Activated CD4-positive, alpha-beta T cell treated with anti-CD3 and anti-CD28 coated beads for 24 hours (primary cell): ENCODE data around the gene SRD5A3.

Experiments
- DNase-seq, 2 donors: peaks; one replicate each; pipeline ENCODE4 v3.0.0-alpha.2; 2020; ENCODE audit warnings: low read depth in 2 of 2

The SRD5A3 gene

DNA sequence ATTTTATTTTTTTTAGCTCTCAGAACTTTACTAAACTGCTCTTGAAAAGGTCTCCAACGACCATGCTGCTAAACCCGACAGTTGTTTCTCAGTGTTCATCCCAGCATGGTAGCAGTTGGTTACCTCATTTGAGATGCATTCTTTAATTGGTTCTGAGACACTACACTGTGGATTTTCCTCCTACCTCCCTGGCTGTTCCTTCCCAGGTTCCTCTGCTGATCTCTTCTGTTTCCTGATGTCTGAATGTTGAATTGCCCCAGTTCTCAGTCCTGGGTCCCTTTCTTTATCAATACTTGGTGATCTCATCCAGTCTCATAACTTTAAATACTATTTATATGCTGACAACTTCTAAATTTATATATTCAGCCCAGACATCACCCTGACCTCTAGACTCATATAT lies 30.7 kb downstream of the SRD5A3 start:
- DNase-seq = no peak

DNA sequence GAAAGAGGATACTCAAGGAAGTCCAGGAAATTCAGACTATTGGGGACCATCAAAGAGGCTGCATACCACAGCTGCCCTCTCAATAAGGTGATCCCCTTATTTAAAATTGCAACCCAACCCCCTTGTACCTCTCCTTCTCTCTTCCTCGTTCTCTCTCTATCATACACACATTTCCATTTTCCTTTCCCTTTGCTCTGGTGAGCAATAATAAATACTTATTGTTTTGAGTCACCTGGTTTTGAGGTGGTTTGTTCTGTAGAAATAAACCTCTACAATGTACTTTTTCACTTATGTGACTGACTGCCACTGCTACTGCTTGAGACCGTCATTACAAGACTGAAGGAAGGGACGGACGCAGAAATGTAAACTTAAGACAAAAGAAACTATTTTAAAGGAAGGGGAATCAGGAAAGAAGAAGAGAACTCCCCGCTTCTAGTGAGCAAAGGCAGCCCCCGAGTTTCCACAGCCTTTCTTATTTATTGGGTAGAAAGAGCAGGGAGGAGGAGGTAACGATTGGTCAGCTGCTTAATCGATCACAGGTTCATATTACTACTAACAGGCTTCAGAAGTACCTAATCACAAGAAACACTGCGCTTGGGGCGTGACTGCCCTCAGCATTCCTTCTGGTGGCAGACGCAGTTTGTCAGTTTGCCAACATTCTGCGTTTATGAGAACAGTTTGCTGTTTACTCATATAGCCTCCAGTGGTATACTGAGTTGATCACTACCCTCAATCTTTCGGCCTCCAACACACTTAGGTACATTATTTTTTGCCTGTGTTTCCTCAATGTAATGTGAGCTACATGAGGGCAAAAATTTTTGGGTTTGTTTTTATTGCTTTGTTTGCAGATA lies 32.8 kb downstream of the SRD5A3 start:
- no peak for DNase-seq

DNA sequence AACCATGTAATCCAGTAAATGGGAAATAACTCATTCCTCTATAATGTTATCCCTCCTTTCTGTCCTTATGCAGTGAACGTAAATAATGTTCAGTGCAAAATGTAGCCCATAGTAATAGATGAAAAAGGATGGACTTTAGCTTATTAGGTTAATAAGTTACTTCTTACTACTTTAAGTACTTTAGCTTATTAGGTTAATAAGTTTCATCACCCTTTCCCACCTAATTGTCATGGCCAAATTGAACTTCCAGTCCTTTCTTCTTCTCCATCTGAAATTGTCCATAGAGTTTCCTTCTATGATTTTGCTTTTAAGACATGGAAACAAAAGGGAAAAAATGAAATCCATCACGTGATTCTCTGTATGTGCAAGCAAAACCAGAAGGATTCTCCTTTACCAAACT lies 34.5 kb downstream of the SRD5A3 start:
- no peak for DNase-seq

DNA sequence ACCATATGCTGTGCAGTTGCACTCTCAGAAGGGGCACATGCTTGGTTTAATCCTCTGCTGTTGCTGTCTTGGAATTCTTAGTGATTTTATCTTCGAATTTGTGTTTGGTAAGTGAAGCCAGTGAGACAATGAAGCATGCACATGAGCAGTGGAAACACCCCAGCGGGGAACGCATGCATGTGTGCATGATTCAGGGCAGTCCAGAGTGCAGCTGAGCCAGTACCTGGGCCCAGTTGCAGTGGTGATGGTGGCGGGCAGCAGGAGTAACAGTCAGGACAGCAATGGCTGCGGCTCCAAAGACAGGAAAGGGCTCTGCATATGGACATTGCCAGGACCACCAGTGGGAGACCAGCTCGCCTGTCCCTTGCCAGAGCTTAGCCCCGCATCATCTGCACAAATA lies 35.5 kb downstream of the SRD5A3 start:
- no peak for DNase-seq

DNA sequence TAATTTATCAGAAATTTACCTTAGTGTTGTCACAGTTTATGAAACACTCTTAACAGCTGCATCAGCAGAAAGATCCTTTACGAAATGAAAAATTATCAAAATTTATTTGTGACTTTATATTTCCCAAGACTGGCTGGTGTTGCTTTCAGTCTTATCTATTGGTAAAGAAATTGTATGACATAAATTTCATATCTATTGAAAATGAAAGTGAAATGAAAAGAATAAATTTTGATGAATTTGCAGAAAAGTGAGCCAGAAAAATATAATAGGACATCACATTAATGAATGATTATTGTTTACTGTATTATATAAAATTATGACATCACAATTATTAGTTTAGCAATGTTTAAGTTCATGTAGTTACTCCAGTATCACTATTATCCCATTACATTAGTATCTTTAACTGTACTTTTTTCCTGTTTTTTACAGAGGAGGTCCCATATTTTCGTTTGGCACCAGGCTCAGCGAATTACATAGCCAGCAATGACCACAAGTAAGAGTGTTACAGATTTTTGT lies 36.5 kb downstream of the SRD5A3 start:
- DNase-seq = no peak

DNA sequence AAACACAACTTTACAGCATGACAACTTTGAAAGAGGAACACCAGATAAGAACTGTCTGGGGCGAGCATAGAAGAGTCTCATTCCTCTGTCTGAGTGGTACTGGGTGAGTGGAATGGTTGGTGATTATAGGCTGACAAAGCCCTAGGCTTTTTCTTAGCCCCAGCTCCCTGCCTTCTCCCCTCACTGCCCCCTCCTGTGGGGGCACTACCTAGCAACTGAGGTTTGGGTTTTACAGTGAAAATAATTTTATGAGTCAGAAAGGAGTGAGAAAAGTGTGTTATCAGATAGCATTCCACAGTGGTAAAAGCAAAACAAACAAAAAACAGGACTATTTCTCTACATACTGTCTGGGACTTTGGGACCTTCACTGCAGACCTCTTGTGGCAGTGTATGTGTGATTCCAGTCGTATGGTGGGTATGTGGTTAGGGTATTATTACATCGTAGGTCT lies 39.2 kb downstream of the SRD5A3 start:
- no peak for DNase-seq

DNA sequence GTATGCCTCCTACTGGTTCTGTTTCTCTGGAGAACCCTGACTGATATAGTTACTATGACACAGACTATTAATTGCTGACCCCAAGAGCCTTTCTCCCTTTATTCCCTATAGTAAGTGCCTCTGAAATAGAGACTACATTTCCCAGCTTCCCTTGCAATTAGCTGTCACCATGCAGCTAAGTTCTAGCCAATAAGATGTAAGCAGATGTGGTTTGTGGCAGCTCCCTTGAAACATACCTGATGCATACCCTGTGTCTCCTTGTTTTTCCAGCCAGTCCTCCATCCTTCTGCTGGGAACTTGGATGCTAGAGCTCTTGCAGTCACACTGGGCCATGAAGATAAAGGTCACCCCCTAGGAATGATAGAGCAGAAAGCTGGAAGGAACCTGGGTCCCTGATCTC lies 40.0 kb downstream of the SRD5A3 start:
- no peak for DNase-seq

DNA sequence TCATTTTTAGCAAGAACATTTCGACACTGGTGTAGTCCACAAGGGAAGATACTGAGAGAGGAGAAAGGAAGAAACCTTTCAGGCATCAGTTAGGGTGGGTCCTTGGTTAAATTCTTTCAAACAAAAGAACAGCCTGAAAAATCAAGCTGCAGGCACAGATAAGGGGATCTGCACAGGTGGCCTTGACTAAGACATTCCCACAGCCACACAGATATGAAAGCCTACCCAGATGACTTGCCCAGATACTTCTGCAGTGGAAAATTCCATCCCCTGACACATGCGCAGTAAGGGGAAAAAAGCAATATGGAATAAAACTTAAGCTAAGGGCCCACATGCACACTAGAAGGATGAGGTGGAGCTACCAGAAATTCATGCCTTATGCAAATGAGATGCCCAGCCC lies 40.8 kb downstream of the SRD5A3 start:
- no peak for DNase-seq

DNA sequence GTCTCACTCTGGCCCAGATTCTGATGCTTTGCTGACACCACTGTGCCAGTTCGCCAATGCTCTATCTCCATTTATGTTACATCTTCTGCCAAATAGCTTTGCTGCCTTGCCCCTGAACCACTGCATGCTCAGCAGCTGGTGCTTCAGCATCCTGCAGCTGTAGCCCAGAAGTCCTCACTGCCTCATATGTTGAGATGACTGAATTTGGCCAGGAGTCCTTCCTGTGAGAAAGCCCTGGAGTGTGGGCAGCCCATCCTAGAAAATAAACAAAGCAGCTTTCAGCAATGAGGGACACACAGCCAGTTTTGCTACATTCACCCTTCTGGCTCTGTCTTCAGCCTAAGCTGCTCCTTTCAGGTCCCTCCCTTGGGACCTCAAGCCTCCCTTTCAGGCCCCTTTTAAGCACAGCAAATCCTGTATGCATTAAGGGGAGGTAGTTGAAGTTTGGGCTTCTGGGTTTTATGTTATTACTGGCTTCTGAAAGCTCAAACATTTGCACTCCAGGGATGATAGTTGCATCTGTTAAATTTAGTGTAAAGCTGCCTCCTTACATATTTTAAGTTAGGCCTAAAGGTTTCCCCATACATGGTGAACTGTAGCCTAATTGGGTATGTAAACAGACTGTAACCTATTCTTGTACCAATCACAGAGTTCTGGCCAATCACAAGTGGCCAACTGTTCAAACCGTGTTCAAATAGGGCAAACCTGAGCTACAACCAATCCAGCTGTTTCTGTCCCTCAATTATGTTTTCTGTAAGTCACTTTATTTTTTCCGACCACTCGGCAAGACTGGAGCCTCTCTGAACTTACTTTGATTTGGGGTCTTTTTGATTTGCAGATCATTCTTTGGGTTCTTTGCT lies 47.6 kb downstream of the SRD5A3 start:
- DNase-seq = no peak

DNA sequence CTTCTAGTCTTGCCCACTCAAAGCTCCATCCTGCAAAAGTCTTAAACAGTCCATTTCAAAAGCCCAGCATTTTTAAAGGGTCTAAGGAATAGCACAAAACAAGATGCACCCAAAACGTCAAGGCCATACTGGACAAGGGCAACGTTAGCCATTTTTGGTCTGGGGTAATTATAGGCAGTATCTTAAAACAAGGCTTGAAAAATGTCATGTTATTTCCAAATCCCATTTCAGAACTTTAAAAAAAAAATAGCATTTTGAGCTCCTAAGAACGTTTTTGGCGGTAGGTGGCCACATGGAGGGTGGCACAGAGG lies 49.1 kb downstream of the SRD5A3 start:
- no peak for DNase-seq

DNA sequence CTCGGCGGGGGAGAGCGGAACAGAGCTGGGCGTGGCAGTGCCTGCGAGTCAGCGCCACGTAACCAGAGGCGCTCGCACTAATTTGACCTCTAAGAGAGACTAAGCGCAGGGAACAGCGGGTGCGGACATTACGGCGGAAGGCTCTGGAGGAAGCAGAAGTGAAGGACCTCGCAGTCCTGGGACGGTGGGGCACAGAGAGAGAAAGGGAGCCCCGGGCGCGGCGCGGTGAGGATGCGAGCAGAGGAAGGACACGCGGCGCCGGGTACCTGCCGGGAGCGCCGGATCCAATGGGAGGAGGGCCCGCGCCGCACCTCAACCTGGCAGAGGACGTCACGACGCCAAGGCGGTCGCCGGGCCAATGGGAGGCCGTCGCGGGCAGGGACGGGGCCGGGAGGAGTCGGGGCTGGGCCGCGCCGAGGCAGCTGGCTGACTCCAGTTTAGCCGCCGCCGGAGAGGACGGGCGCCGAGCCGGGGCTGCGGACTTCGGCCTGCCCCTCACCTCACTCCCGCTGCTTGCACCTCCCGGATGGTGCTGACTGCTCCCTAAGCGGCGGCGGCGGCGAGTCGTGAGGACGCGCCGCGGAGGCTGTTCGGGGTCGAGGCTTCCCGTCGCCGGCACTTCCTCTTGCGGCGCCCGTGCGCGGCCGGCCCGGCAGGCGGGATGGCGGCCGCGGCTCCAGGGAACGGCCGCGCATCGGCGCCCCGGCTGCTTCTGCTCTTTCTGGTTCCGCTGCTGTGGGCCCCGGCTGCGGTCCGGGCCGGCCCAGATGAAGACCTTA lies 49.7 kb downstream of the SRD5A3 start, which contains the start of gene TMEM165:
Gene TMEM165 (plus strand): TSS at position 429 of the 779 bp plus-strand sequence. CDS start 233 bp downstream, at position 662.
- DNase-seq = peak; percentile 81 to 87

DNA sequence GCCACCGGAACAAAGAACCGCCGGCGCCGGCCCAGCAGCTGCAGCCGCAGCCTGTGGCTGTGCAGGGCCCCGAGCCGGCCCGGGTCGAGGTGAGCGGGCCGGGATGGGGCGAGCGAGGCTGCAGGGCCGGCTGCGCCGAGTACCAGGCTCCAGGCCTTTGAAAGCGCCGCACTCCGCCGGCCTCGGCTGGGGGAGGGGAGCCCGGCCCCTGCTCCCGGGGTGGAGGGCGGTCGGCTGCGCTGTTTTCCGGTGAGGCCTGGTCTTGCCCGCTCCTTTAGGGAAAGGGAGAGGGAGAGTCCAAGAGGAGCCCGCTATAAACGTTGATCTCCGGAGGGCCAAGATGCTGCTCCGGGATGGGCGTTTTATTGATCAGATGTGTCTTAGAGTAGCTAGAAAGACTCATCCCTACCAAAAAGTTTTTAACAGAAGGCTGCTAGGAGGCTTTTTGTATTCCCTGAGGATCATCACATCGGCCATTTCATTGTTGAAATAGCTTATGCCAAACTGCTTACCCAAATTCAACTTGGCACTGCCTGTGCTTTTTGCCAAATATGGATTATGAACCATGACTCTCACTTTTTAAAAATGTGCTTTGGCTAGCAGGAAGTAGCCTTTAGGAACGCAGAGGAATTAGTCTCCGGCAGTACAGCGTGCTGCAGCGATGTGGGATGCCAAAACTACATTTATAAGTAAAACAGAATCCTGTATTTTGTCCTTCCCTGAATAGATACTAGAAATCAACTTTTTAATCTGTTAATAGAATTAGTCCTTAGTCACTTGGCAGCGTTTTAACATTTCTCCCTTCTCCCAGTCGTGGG lies 50.5 kb downstream of the SRD5A3 start:
- DNase-seq = peak in 1 of 2 donors; percentile 13

DNA sequence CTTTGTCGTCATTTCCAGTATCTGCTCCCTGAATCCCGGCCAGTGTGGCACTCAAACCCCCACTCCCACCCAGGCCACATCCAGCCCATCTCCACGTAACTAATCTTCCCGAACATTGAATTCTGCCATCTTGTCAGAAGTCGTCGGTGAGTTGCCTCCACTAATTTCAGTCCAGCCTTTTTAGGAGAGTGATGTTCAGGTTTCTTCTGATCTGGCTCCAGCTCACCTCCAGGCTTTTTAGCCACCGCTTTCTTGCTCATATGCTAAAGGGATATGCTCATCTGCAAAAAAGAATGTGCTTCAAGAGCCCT lies 51.0 kb downstream of the SRD5A3 start:
- no peak for DNase-seq

DNA sequence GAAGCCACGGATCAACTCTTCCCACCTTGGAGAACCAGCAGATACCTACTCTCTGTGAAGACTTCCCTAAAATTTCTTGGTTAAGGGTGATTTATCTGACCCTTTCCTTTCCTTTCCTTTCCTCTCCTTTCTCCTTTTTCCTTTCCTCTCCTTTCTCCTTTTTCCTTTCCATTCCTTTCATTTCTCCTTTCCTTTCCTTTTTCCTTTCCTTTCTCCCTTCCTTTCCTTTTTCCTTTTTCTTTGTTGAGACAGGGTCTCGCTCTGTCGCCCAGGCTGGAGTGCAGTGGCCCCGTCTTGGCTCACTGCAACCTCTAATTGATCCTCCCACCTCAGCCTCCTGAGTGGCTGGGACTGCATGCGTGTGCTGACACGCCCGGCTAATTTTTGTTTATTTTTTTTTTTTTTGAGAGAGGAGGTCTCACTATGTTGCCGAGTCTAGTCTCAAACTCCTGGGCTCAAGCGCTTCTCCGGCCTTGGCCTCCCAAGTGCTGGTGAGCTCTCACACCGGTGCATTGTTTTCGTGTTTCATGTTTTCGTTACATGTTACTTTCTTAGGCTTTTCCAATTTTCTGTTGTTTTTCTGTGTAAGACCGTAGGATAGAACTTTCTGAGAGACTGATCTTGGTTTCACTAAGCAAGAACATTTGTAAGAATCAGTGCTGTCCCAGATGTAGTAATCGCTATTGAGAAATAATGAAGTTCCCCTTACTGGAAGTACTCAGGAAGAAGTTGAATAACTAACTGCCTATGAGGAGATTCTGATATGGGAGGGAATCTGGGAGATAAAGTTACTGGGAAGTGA lies 51.7 kb downstream of the SRD5A3 start:
- no peak for DNase-seq

DNA sequence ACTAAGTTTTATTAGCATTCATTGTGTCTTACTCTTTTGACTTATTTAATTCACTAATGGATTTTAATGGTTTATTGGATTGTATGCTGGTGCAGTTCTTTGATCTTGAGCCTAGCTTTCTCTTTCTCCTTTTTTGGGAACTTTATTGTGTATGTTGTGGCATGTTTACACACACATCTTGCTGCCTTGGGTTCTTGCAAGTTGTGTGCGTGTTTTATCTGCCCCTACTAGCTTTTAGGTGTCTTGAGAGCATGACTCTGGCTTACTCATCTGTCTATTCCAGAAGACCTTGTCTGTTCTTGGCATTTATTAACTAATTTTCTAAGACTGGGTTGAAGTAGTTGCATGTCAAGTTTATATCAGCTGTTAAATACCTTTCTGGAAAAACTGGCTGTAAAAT lies 52.4 kb downstream of the SRD5A3 start:
- DNase-seq = no peak

DNA sequence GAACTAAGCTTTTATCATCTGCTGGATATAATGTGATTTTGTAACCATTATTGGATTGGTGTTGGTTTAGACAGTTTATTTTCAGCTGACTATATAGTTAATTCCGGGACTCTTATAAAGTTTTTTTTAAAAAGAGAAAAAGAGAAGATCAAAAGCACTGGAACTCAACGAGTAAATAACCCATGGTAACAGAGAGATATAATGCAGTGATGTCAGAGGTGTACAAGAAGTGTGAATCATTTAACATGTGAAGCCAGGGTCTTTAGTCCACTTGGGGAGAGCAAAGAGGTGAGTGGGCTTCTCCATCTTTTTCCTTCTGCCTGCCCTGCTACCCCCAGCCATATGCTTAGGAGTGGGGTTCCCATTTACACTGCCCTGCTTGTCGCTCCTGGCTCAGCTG lies 52.9 kb downstream of the SRD5A3 start:
- DNase-seq = no peak

DNA sequence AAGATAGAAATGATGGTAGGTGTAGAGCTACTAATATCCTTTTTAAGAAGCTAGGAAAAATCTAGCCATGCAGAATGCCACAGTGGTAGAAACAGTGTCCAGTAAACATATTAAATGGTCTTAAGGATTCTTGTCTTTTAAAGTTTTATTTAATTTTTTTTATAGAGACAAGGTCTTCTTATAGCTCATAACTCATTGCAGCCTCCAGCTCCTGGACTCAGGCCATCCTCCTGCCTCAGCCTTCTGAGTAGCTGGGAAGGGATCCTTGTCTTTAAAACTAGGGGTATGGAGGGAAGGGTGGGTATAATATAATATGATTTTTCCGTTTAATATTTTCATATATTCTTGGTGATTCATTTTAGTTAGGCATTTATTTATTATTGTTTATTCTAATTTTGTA lies 53.5 kb downstream of the SRD5A3 start:
- no peak for DNase-seq

DNA sequence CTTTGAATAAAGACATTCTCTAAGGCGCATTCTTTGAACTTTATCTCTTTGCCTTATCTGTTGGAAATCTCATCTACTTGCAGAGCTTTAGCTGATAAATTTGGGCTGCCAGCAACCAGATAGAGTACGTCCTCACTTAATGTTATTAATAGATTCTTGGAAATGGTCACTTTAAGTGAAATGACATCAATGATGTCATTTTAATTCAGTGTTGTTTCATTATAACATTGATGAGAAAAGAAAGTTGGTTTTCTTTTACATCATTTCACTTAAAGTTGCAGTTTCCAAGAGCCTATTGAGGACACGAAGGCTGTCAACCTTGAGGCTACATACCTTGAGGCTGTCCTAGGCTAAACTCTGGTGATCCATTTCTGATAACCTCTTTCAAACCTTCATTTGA lies 59.0 kb downstream of the SRD5A3 start:
- DNase-seq = no peak

DNA sequence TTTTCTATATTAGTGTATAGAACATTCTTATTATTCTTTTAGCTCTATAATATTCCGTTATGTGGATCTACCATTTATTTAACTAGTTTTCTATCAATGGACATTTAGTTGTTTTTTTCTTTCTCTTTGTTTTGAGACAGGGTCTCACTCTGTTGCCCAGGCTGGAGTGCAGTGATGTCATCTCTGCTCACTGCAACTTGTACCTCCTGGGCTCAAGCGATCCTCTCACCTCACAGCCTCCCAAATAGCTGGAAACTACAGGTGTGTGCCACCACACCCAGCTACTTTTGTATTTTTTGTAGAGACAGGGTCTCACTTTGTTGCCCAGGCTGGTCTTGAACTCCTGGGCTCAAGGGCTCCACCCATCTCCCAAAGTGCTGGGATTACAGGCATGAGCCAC lies 60.5 kb downstream of the SRD5A3 start:
- DNase-seq = no peak

DNA sequence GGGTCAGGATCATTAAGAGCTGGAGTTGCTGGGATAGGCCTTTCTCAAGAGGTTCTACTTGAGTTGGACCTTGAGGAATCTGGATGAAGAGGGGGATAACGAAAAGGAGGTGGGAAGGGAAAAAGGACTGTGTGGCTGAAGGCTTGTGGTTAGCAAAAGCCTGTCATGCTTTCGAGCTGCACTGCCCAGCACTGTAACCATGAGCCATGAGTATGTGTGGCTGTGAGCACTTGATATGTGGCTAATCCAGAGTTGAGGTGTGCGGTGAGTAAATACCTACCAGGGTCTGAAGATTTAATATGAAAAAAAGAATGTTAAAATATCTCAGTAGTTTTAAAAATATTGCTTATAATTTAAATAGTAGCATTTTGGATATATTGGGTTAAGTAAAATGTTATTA lies 61.1 kb downstream of the SRD5A3 start:
- no peak for DNase-seq
